BJ (cell line): ENCODE data around the gene ZNF775. TPM values are rescaled to one million over a fixed set of nuclear protein-coding genes. Genes with fewer than 3 reads are reported as not detected.

Experiments used
- CTCF ChIA-PET: fragments of 350-600 bp; formaldehyde crosslinking; extraction: SDS; loops from one replicate; lab custom pipeline; 2021; ENCODE audit warnings: antibody characterized with exemption, inconsistent platforms; lab: Yijun Ruan, JAX
- POLR2A ChIA-PET: fragments of 300-600 bp; sonication (Branson Sonifier 250); formaldehyde crosslinking; extraction: SDS; loops from one replicate; lab custom pipeline; 2021; ENCODE audit warnings: antibody characterized with exemption; lab: Charles Lee
- DNase-seq: peaks from one replicate; pipeline ENCODE4 v3.0.0-alpha.2; 2011; ENCODE audit warnings: low read depth
- H3K27me3 ChIP-seq: 2 replicates; pipeline ENCODE4 v1.6.0; 2011; ENCODE audit warnings: low read length; ENCODE audit not compliant: control insufficient read depth, insufficient read depth
- H3K36me3 ChIP-seq: 2 replicates; pipeline ENCODE4 v1.5.1; 2011; ENCODE audit warnings: low read length; ENCODE audit not compliant: control insufficient read depth, insufficient read depth
- H3K4me3 ChIP-seq: 2 replicates; pipeline ENCODE4 v1.5.1; 2011; ENCODE audit warnings: low read depth, mild to moderate bottlenecking, control low read depth, low read length
- polyA plus RNA-seq: library from polyadenylated mRNA; depleted of rRNA; stranded (reverse); fragments of >200 nt; gene quantifications from 2 replicates; pipeline ENCODE4 v1.2.3, GENCODE V29; 2011
- TF ChIP-seq, protein P1 (sequence below): IDR thresholded peaks from 2 replicates; pipeline ENCODE4 v1.5.1; 2011; ENCODE audit warnings: low read depth, mild to moderate bottlenecking, control low read depth, inconsistent platforms, low read length, moderate library complexity; ENCODE audit not compliant: insufficient read depth

Gene ZNF775
- polyA plus RNA-seq, 1 experiment: 2.1 TPM

DNA sequence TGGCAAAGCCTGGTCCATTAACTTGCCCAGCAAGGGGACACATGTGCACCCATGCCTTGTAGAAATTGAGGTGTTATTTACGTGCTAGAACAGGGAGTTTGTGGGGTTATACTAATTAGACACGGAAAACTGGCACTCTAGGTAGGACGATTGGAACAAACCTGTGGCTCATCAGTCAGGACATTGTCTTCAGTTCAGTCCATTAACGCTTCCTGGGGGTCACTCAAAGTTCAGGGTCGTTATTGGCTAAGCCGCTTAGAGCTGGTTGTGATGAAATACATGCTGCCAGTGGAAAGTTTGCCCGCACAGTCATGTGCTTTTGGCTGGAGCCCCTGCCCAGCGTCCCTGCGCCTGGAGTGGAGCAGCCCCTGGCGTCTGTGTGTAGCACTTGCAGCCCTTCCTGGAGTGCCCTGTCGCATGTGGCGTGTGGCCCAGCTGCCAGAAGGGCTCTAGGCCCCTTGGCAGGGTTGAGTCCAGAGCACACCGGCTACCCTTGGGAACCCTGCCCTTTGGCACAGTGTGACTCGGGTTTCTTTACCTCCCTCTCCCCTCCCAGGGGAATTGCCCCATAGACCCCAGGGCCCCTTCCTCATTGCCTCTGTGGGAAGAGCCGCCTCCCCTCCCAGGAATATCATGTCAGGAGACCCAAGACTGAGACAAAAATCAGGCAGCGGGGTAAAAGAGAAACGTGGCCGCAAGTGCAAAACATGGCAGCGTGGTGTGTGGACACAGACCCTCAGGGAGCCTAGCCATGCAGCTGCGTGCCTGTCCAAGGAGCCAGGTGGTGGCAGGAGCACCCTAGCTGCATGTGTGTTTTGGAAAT is 9.8 kb downstream of the ZNF775 start:
- no peaks in the 10 kb centered on the region; the same call in 1 of the 2 replicates for H3K36me3 ChIP-seq
- ChIA-PET CTCF (interaction anchor here (0.9 to 1.9 kb wide), 8 partner anchors 9 to 1079 kb away, joined by 3 to 9 read pairs (median 4); no protein-coding TSS in a partner anchor), POLR2A (interaction anchor here (0.7 kb wide), 1 partner anchor 826 kb away, joined by 12 read pairs; no protein-coding TSS in a partner anchor)
- DNase-seq: no peak
- TF ChIP-seq, protein P1, sequence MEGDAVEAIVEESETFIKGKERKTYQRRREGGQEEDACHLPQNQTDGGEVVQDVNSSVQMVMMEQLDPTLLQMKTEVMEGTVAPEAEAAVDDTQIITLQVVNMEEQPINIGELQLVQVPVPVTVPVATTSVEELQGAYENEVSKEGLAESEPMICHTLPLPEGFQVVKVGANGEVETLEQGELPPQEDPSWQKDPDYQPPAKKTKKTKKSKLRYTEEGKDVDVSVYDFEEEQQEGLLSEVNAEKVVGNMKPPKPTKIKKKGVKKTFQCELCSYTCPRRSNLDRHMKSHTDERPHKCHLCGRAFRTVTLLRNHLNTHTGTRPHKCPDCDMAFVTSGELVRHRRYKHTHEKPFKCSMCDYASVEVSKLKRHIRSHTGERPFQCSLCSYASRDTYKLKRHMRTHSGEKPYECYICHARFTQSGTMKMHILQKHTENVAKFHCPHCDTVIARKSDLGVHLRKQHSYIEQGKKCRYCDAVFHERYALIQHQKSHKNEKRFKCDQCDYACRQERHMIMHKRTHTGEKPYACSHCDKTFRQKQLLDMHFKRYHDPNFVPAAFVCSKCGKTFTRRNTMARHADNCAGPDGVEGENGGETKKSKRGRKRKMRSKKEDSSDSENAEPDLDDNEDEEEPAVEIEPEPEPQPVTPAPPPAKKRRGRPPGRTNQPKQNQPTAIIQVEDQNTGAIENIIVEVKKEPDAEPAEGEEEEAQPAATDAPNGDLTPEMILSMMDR: peak; percentile 75
- no peak overlapping the region for H3K4me3 ChIP-seq
- H3K27me3 ChIP-seq: no peaks in the 10 kb centered on the region

DNA sequence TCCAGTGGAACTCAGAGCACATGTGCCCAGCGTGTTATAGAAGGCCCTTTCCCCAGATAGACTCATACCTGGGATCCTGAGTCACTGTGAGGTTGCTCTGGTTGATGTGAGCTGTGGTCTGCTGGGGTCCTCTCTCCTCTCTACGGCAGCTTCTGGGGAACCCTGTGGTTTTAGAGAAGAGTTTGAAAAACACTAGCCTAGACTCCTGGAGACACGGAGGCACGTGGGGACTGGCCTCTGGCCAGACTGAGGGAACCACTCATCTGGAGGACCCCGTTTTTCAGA is 10.3 kb downstream of the ZNF775 start:
- DNase-seq: no peak
- POLR2A ChIA-PET: interaction anchor here (0.7 kb wide), 1 partner anchor 827 kb away, joined by 12 read pairs; no protein-coding TSS in a partner anchor
- CTCF ChIA-PET: interaction anchor here (0.9 to 1.9 kb wide), 6 partner anchors 9 to 104 kb away, joined by 3 to 9 read pairs (median 4); no protein-coding TSS in a partner anchor
- TF ChIP-seq, protein P1: no peak
- no peaks in the 10 kb centered on the region; the same call in 1 of the 2 replicates for H3K36me3 ChIP-seq
- no peak overlapping the region for H3K4me3 ChIP-seq
- H3K27me3 ChIP-seq: no peaks in the 10 kb centered on the region

DNA sequence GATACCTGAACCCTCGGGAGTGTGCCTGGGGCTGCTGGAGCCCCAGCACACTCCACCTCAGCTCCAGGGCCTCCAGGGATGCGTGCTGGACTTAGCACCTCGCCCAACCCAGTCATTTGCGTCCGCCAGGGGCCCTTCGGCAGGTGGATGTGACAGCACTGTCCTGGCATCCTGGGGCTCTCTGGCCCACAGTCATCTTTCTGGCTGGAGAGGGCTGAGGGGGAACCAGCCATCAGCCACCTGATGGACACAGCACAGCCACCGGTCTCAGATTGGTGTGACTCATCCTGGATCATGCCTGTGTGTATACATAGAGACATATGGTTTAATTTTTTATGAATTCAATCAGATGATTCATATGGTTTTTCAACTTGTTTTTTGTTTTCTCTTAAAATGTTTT is 11.1 kb downstream of the ZNF775 start:
- no peak for DNase-seq

DNA sequence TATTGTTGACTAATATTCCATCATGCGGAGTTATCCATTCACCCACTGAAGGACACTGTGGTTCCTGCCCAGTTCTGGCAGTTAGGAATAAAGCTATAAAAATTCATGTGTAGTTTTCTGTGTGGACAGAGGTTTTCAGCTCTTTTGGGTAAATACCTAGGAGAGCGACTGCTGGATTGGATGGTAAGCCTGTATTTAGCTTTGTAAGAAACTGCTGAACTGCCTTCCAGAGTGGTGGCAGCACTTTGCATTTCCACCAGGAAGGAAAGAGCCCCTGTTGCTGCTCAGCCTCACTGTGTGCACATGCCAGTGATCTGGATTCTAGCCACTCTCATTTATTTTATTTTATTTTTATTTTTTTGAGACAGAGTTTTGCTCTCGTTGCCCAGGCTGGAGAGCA is 14.2 kb downstream of the ZNF775 start:
- DNase-seq: no peak
- H3K36me3 ChIP-seq: no peaks in the 10 kb centered on the region; the same call in none of the 2 replicates
- H3K4me3 ChIP-seq: no peak overlapping the region
- TF ChIP-seq, protein P1: no peak
- H3K27me3 ChIP-seq: no peaks in the 10 kb centered on the region
- CTCF ChIA-PET: interaction anchor here (1.1 to 1.9 kb wide), 3 partner anchors 9 to 28 kb away, joined by 3 to 7 read pairs (median 3); no protein-coding TSS in a partner anchor
- POLR2A ChIA-PET: no interaction called here

More for the DNA sequence above, 11.1 kb downstream of the ZNF775 start:
- Histone ChIP-seq H3K36me3 (no peaks in the 10 kb centered on the region), H3K27me3 (no peaks in the 10 kb centered on the region), H3K4me3 (no peak overlapping the region)
- ChIA-PET CTCF (no interaction called here), POLR2A (no interaction called here)
- TF ChIP-seq, protein P1: no peak

DNA sequence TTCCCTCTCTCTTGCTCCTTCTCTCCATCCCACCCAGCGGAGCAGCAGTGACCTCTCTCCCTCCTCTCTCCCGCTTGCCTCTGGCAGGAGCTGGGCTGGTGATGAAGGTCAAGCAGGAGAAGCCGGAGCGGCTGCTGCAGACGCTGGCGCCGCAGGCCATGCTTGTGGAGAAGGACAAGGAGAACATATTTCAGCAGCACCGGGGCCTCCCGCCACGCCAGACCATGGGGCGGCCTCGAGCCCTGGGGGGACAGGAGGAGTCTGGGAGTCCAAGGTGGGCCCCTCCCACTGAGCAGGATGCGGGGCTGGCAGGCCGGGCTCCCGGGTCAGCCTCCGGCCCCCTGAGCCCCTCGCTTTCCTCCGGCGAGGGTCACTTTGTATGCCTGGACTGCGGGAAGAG is 17.3 kb downstream of the ZNF775 start:
- ChIA-PET CTCF (no interaction called here), POLR2A (no interaction called here)

More for the DNA sequence above, 17.3 kb downstream of the ZNF775 start:
- no peaks in the 10 kb centered on the region for H3K27me3 ChIP-seq
- TF ChIP-seq, protein P1: no peak
- H3K36me3 ChIP-seq: no peaks in the 10 kb centered on the region; the same call in none of the 2 replicates
- H3K4me3 ChIP-seq: no peak overlapping the region
- DNase-seq: no peak
